Fibroblast of villous mesenchyme (primary cell): ENCODE results near the gene SLC12A3. TPM values are rescaled to one million over a fixed set of nuclear protein-coding genes. Genes with fewer than 3 reads are reported as not detected.

Source experiments
- DNase-seq: peaks from one replicate; pipeline ENCODE4 v3.0.0-alpha.2; 2010; ENCODE audit warnings: low read depth
- H3K4me3 ChIP-seq: 2 replicates; pipeline ENCODE4 v1.5.1; 2011; ENCODE audit warnings: low read depth, mild to moderate bottlenecking, low read length
- CTCF ChIP-seq: IDR thresholded peaks from 2 replicates; pipeline ENCODE4 v1.5.1; 2012; ENCODE audit warnings: low read depth, mild to moderate bottlenecking, low read length; ENCODE audit not compliant: insufficient read depth
- total RNA-seq: library from RNA; depleted of rRNA; stranded (reverse); fragments of >200 nt; gene quantifications from 2 replicates; pipeline ENCODE4 v1.2.3, GENCODE V29; 2012

SLC12A3 gene
- total RNA-seq, 1 donor, result not detected

GRCh38 chr16:56910654-56911539 is 45.9 kb downstream of the SLC12A3 start:
- no peak overlapping the region for H3K4me3 ChIP-seq
- TF ChIP-seq CTCF, result no peak
- peak; percentile 88 for DNase-seq

GRCh38 chr16:56911771-56912571 is 47.0 kb downstream of the SLC12A3 start:
- DNase-seq, result peak; percentile 48
- TF ChIP-seq CTCF, result no peak
- H3K4me3 ChIP-seq, result no peak overlapping the region

- peak; percentile 89 for DNase-seq
- TF ChIP-seq CTCF, result no peak
- no peak overlapping the region for H3K4me3 ChIP-seq
Observed at GRCh38 chr16:56912746-56913708, 48.0 kb downstream of the SLC12A3 start.

- no peak overlapping the region for H3K4me3 ChIP-seq
- no peak for TF ChIP-seq CTCF
- no peak for DNase-seq
Observed at GRCh38 chr16:56914896-56915295, 49.9 kb downstream of the SLC12A3 start.

- TF ChIP-seq CTCF, result no peak
- no peak overlapping the region for H3K4me3 ChIP-seq
- peak; percentile 65 for DNase-seq
Observed at GRCh38 chr16:56915336-56916119, 50.5 kb downstream of the SLC12A3 start.
